NB4 (cell line): ENCODE data around the gene NR3C1.

Experiments
- CTCF ChIP-seq: IDR thresholded peaks from one replicate; pipeline ENCODE4 v1.5.1; 2012; ENCODE audit warnings: low read depth, low read length
- MYC ChIP-seq: IDR thresholded peaks from 2 replicates; pipeline ENCODE4 v1.6.1; 2011; ENCODE audit warnings: low read depth, low read length

- TF ChIP-seq CTCF (no peak), MYC (no peak)
These were observed 31.7 kb upstream of the NR3C1 start for GRCh38 chr5:143435210-143435657.
